Head of caudate nucleus (tissue), 42 donors: ENCODE results near the gene PPP1R3F.
"Not testable (repeated sequence)": the region's sequence is repeated elsewhere in the genome, so short reads cannot be mapped to it uniquely, and the experiment has no call there.

Source experiments
- DNase-seq, 42 donors: peaks; one replicate each; pipeline versions ENCODE4 v3.0.0 to v3.0.0-alpha.2; 2020 to 2021; ENCODE audit warnings: mixed read lengths in 7 of 42
- intact Hi-C: fragments of 100-400 bp; cut with DNase I; formaldehyde crosslinking; loops from one replicate; pipeline ENCODE4 v1.15.0; 2022

PPP1R3F gene

GRCh38 chrX:49292400-49293362 lies 23.1 kb downstream of the PPP1R3F start:
- no peak for DNase-seq
- intact Hi-C loops = no loop called here

GRCh38 chrX:49299293-49299692 lies 29.7 kb downstream of the PPP1R3F start:
- DNase-seq, intact Hi-C loops: not testable (repeated sequence)

- intact Hi-C loops = no loop called here
- DNase-seq = no peak
These were observed 31.1 kb downstream of the PPP1R3F start for GRCh38 chrX:49300703-49301102.

- DNase-seq = no peak
- intact Hi-C loops = no loop called here
These were observed 33.8 kb downstream of the PPP1R3F start, which contains the start of gene GAGE10 for GRCh38 chrX:49303346-49303745. GAGE10 (plus strand) TSS chrX:49303646; CDS start chrX:49304860, 1,214 bp downstream.

- DNase-seq, intact Hi-C loops: not testable (repeated sequence)
These were observed 38.2 kb downstream of the PPP1R3F start for GRCh38 chrX:49307775-49308174.

GRCh38 chrX:49308604-49309269 lies 39.1 kb downstream of the PPP1R3F start:
- intact Hi-C loops = no loop called here
- DNase-seq = peak in 2 of 42 donors; percentile 10 to 44

GRCh38 chrX:49309401-49309981 lies 39.9 kb downstream of the PPP1R3F start:
- no peak for DNase-seq

GRCh38 chrX:49310371-49310770 lies 40.8 kb downstream of the PPP1R3F start:
- DNase-seq = no peak
- intact Hi-C loops = no loop called here

More at GRCh38 chrX:49309401-49309981, 39.9 kb downstream of the PPP1R3F start:
- intact Hi-C loops = no loop called here

- intact Hi-C loops = no loop called here
- DNase-seq = no peak
These were observed 42.6 kb downstream of the PPP1R3F start for GRCh38 chrX:49312176-49312575.

- no peak for DNase-seq
- intact Hi-C loops = no loop called here
These were observed 46.5 kb downstream of the PPP1R3F start for GRCh38 chrX:49316085-49316484.

GRCh38 chrX:49321737-49322136 lies 52.1 kb downstream of the PPP1R3F start, which contains the start of gene GAGE12J:
GAGE12J (plus strand) TSS chrX:49322037; CDS start chrX:49323194, 1,157 bp downstream.
- DNase-seq = not testable (repeated sequence)

GRCh38 chrX:49322266-49322665 lies 52.7 kb downstream of the PPP1R3F start:
- DNase-seq, intact Hi-C loops: not testable (repeated sequence)

More at GRCh38 chrX:49321737-49322136, 52.1 kb downstream of the PPP1R3F start, which contains the start of gene GAGE12J:
- intact Hi-C loops = not testable (repeated sequence)

GRCh38 chrX:49323735-49324134 lies 54.1 kb downstream of the PPP1R3F start:
- intact Hi-C loops = not testable (repeated sequence)

GRCh38 chrX:49330421-49330820 lies 60.8 kb downstream of the PPP1R3F start:
- DNase-seq, intact Hi-C loops: not testable (repeated sequence)

More at GRCh38 chrX:49323735-49324134, 54.1 kb downstream of the PPP1R3F start:
- DNase-seq = not testable (repeated sequence)

GRCh38 chrX:49331282-49331681 lies 61.7 kb downstream of the PPP1R3F start, which contains the start of gene GAGE13:
GAGE13 (plus strand) TSS chrX:49331582; CDS start chrX:49332738, 1,156 bp downstream.
- DNase-seq, intact Hi-C loops: not testable (repeated sequence)

GRCh38 chrX:49331841-49332240 lies 62.2 kb downstream of the PPP1R3F start:
- DNase-seq = peak in 1 of 42 donors; percentile 40

More at GRCh38 chrX:49331841-49332240, 62.2 kb downstream of the PPP1R3F start:
- intact Hi-C loops = not testable (repeated sequence)
